Medulla oblongata (tissue), 1 donor: ENCODE measurements around the gene HYI.

Experiments
- DNase-seq: peaks from one replicate; pipeline ENCODE4 v3.0.0-alpha.2; 2015; ENCODE audit errors: extremely low spot score

Gene HYI

DNA sequence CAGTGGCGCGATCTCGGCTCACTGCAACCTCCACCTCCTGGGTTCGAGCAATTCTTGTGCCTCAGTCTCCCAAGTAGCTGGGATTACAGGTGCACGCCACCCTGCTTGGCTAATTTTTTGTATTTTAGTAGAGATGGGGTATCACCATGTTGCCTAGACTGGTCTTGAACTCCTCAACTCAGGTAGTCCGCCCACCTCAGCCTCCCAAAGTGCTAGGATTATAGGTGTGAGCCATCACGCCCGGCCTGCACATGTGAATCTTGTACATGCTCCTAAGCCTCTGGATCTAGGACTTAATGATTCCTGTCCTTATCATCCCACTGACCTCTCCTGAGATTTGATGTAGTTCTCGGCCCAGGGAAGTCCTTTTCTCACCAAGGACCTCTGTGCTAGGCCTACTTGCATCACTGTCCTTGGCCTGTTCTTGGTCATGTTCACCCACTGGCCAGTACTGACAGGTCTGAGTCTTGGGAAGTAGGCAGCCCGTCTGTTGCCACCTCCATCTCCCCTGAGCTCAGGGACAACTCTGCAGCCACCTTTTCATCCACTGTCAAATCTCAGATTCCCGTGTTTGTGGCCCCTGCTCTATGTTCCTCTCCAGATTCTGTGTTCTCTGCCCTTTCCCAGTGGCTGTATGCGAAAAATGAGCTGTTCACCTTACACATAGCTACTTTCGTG is 9.4 kb downstream of the HYI start:
- no peak for DNase-seq

GRCh38 chr1:43443197-43443946 is 10.4 kb downstream of the HYI start:
- DNase-seq, result no peak

GRCh38 chr1:43442756-43443155 is 11.0 kb downstream of the HYI start:
- no peak for DNase-seq

DNA sequence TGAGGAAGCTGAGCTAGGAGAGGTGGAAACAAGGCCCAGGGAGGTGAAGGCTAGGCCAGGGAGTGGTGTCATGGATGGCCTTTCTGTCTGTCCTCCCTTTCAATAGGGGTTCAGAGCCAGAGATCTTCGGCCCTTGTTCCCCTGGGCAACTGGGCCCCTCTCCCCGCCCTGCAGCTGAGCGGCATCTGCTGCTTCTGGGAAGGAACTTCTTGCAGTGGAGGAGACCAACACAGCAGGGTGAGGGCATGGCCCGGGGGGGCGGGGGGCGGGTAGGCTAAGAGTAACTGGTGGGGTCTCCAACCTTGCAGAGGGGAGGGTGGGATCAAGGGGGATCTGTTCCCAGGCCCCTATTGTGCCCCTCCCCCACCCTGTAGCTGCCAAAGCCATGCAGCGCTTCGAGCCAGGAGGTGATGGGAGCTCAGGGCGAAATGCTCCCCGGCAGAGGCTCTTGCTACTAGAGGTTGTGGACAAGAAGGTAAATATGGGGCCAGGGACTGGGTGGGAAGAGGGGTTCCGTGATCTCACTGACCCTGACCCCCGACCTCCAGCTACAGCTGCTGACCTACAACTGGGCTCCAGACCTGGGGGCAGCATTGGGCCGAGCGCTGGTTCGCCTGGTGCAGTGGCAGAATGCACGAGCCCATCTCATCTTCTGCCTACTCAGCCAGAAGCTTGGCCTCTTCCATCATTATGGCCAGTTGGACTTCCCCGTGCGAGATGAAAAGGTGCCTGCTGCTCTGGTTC is 11.7 kb downstream of the HYI start:
- no peak for DNase-seq

- DNase-seq, result no peak
Observed at GRCh38 chr1:43441166-43441893, 12.4 kb downstream of the HYI start.

- no peak for DNase-seq
Observed at GRCh38 chr1:43440358-43440757, 13.4 kb downstream of the HYI start.

DNA sequence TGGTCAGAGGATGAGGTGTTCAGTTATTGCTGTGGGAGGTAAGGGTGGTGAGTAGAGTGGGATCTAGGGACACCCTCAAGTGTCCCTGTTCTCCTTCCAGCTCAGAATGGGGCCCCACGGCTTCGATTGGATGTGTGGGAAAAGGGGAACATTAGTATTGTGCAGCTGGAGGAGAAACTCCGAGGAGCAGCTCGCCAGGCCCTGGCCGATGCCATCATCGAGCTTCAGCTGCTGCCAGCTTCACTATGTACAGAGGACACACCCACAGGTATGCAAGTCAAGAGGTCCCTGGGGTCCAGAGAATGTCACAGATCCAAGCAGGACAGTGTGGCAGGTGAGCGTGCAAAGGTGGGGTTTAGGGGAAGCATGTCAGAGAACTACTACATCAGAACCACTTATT is 13.9 kb downstream of the HYI start:
- DNase-seq, result no peak

DNA sequence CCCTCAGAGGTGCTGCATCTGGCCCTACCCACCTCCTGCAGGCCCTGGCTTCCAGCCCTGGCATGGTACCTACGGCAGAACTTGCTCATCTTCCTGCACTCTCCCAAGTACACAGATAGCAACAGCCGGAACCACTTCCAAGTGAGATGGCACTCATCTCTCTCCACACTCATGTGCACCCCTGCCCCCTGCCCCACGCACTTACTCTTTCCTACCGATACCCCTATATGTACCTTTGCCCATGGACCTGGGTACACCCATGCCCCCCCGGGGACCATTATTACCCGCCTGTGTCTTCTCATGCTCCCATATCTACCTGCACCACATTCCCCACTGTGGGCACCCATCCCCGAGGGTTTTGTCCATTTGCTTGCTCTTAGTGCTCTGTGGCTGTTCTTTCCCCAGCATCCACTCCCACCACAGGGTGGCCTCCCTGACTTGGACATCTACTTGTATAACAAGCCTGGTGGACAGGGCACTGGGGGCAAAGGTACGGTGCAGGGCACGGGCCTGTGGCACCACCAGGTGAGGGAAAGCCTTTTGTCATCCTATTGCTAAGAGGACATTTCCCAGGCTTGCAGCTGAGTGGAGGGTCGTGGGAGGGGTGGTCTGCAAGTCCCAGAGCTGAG is 14.7 kb downstream of the HYI start:
- DNase-seq, result no peak

- DNase-seq, result no peak
Observed at GRCh38 chr1:43438576-43438952, 15.2 kb downstream of the HYI start.

GRCh38 chr1:43438006-43438405 is 15.7 kb downstream of the HYI start:
- DNase-seq, result no peak

GRCh38 chr1:43437031-43437973 is 16.4 kb downstream of the HYI start:
- DNase-seq, result no peak

DNA sequence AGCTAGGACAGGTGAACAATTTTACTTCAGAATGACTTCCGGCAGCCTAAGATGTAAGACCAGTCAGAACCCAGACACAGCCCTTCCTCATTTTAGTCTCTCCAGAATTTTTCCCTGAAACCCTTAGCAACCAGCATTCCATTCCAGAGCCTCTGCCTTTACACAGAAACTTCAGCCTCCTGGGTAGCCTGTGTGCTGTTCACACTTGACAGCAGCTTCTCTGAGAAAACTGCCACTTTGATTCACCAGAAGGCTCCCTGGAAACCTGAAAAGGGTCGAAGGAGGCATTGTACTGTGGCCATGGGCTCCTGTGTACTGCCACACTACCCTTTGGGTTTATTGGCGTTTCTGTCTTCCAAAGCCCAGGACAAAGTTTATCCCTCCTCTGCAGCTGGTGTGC is 17.4 kb downstream of the HYI start:
- DNase-seq, result no peak

- DNase-seq, result peak; percentile 63
Observed at GRCh38 chr1:43435146-43436145, 18.3 kb downstream of the HYI start.

DNA sequence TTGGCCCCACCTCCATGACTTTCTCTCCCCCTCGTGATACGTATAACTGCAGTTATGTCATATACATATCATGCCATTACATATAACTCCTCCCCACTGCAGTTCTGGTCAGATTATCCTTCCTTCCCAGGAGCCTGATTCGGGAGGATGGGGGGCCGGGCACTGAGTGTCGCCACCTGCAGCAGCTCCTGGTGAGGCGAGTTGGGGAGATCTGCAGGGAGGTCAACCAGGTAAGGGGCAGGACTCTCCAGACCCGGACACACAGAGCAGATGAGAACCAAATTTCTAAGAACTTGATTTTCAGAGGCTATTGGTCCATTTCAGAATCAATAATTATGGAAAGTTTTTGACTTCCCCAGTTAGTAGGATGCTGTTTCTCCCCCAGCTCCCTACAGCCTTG is 19.5 kb downstream of the HYI start:
- DNase-seq, result no peak

GRCh38 chr1:43432907-43433306 is 20.8 kb downstream of the HYI start:
- no peak for DNase-seq

DNA sequence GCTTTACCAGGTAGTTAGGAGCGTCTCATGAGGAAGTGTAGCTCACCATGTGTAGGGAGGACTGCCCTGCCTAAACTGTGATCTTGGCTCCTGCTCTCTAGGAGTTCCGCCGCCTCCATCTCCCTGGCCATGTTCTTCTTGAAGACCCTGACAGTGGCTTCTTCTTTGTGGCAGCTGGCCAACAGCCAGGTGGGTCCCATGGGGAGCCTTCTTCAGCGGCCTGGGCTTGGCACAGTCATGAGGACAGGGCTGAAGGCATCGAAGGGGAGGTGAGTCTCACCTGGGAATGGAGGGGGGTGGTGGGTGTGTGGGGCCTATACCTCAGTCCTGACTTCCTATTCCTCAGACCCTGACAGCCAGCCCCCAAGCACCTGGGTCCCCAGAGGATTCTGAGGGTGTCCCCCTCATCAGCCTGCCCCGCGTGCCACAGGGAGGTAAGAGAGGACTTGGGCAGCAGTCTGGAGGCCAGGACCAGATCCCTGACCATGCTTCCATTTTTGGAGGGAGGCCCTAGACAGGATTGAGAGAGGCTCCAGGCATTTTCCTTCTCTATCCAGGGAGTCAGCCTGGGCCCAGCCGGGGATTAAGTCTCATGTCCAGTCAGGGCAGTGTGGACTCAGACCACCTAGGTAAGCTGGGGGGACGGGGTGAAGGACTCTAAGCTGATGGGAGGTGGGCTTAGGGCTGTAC is 21.4 kb downstream of the HYI start:
- no peak for DNase-seq

- no peak for DNase-seq
Observed at GRCh38 chr1:43431676-43432075, 22.1 kb downstream of the HYI start.

GRCh38 chr1:43430831-43431230 is 22.9 kb downstream of the HYI start:
- no peak for DNase-seq

DNA sequence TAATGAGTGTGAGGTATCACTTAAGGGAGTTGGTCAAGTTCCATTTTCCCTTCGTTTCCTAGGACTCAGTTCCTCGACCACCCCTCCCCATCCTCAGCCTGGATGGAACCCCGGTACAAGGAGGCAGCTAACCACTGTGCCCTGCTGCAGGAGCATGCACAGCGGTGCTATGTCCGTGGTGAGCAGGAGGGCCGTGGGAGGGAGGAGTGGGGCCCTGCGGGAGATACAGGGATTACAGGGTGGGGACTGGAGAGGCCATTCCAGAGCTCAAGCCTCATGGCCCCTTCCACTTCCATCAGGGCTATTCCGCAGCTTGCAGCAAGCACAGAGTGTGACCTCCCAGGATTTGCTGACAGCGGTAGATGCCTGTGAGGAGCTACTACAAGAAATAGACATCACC is 25.8 kb downstream of the HYI start:
- DNase-seq, result no peak
